ENCODE measurements around the gene OARD1.

Gene OARD1

GRCh38 chr6:41065550-41066026, 6.6 kb downstream of the OARD1 start:
- DNase-seq (ENCODE audit: low spot score), result no peak
- no peak for TF ChIP-seq CTCF (IDR thresholded peaks at IDR 0.05; ENCODE audit: extremely low read depth, missing control alignments)

- no peak for DNase-seq (ENCODE audit: low spot score)
- no peak for TF ChIP-seq CTCF (IDR thresholded peaks at IDR 0.05; ENCODE audit: extremely low read depth, missing control alignments)
These were observed 7.3 kb downstream of the OARD1 start for GRCh38 chr6:41064841-41065240.

- TF ChIP-seq CTCF (IDR thresholded peaks at IDR 0.05; ENCODE audit: extremely low read depth, missing control alignments), result no peak
These were observed 8.3 kb downstream of the OARD1 start for GRCh38 chr6:41063884-41064285.

GRCh38 chr6:41062056-41062455, 10.1 kb downstream of the OARD1 start:
- TF ChIP-seq CTCF (IDR thresholded peaks at IDR 0.05; ENCODE audit: extremely low read depth, missing control alignments), result no peak
- no peak for DNase-seq (ENCODE audit: low spot score)

More at GRCh38 chr6:41063884-41064285, 8.3 kb downstream of the OARD1 start:
- no peak for DNase-seq (ENCODE audit: low spot score)

GRCh38 chr6:41061196-41061726, 10.9 kb downstream of the OARD1 start:
- DNase-seq (ENCODE audit: low spot score), result no peak
- TF ChIP-seq CTCF (IDR thresholded peaks at IDR 0.05; ENCODE audit: extremely low read depth, missing control alignments), result no peak

- no peak for TF ChIP-seq CTCF (IDR thresholded peaks at IDR 0.05; ENCODE audit: extremely low read depth, missing control alignments)
- DNase-seq (ENCODE audit: low spot score), result no peak
These were observed 12.6 kb downstream of the OARD1 start for GRCh38 chr6:41059556-41059955.

GRCh38 chr6:41058783-41059181, 13.4 kb downstream of the OARD1 start:
- TF ChIP-seq CTCF (IDR thresholded peaks at IDR 0.05; ENCODE audit: extremely low read depth, missing control alignments), result no peak

More at GRCh38 chr6:41058783-41059181, 13.4 kb downstream of the OARD1 start:
- DNase-seq (ENCODE audit: low spot score), result no peak
